Astrocyte (in vitro differentiated cells and primary cell): ENCODE results near the gene FBXO31. TPM values are rescaled to one million over a fixed set of nuclear protein-coding genes. Genes with fewer than 3 reads are reported as not detected.

ENCODE experiments used
- DNase-seq: peaks from one replicate; pipeline ENCODE4 v3.0.0-alpha.2; 2010; ENCODE audit warnings: low read depth
- FAIRE-seq: peaks from 2 replicates; lab custom pipeline; 2011; peaks lifted over from hg19 to GRCh38; lab: Jason Lieb, UNC
- H2AFZ ChIP-seq: 2 replicates; pipeline ENCODE4 v1.6.0; 2012; ENCODE audit warnings: low read depth, low read length, inconsistent platforms
- H3K27ac ChIP-seq: 2 replicates; pipeline ENCODE4 v1.5.1; 2011; ENCODE audit warnings: low read depth, low read length, inconsistent platforms
- H3K27me3 ChIP-seq: 2 replicates; pipeline ENCODE4 v1.6.0; 2011; ENCODE audit warnings: low read length, inconsistent platforms; ENCODE audit not compliant: insufficient read depth
- H3K36me3 ChIP-seq: 2 replicates; pipeline ENCODE4 v1.5.1; 2011; ENCODE audit warnings: low read length, inconsistent platforms; ENCODE audit not compliant: insufficient read depth
- H3K4me1 ChIP-seq: 2 replicates; pipeline ENCODE4 v1.5.1; 2011; ENCODE audit warnings: low read length, inconsistent platforms; ENCODE audit not compliant: insufficient read depth
- H3K4me2 ChIP-seq: 2 replicates; pipeline ENCODE4 v1.6.0; 2012; ENCODE audit warnings: low read length, inconsistent platforms
- H3K4me3 ChIP-seq: 2 replicates; pipeline ENCODE4 v1.5.1; 2011; ENCODE audit warnings: low read depth, mild to moderate bottlenecking, low read length, inconsistent platforms; ENCODE audit not compliant: insufficient read depth
- H3K79me2 ChIP-seq: 2 replicates; pipeline ENCODE4 v1.6.0; 2012; ENCODE audit warnings: mild to moderate bottlenecking, low read length, inconsistent platforms; ENCODE audit not compliant: insufficient read depth
- H3K9ac ChIP-seq: 2 replicates; pipeline ENCODE4 v1.6.0; 2012; ENCODE audit warnings: mild to moderate bottlenecking, low read length, inconsistent platforms
- H3K9me3 ChIP-seq: 2 replicates; pipeline ENCODE4 v1.5.1; 2012; ENCODE audit warnings: low read depth, mild to moderate bottlenecking, low read length, inconsistent platforms; ENCODE audit not compliant: insufficient read depth
- H4K20me1 ChIP-seq: 2 replicates; pipeline ENCODE4 v1.6.0; 2012; ENCODE audit warnings: low read length, inconsistent platforms; ENCODE audit not compliant: insufficient read depth
- H3K27ac Mint-ChIP-seq: one replicate; pipeline ENCODE4 v1.8.0; 2021; ENCODE audit warnings: mild to moderate bottlenecking, mixed read lengths; ENCODE audit not compliant: unreplicated experiment
- H3K27me3 Mint-ChIP-seq: one replicate; pipeline ENCODE4 v1.8.0; 2021; ENCODE audit warnings: low read depth, mixed read lengths; ENCODE audit not compliant: unreplicated experiment
- H3K36me3 Mint-ChIP-seq: one replicate; pipeline ENCODE4 v1.8.0; 2021; ENCODE audit warnings: low read depth, mixed read lengths; ENCODE audit not compliant: unreplicated experiment
- H3K4me1 Mint-ChIP-seq: one replicate; pipeline ENCODE4 v1.8.0; 2021; ENCODE audit warnings: low read depth, mixed read lengths; ENCODE audit not compliant: unreplicated experiment
- H3K4me3 Mint-ChIP-seq: one replicate; pipeline ENCODE4 v1.8.0; 2021; ENCODE audit warnings: mild to moderate bottlenecking, moderate library complexity, mixed read lengths; ENCODE audit not compliant: unreplicated experiment
- H3K9me3 Mint-ChIP-seq: one replicate; pipeline ENCODE4 v1.8.0; 2021; ENCODE audit warnings: mild to moderate bottlenecking, mixed read lengths; ENCODE audit not compliant: unreplicated experiment
- EZH2 ChIP-seq: IDR thresholded peaks from 2 replicates; pipeline ENCODE4 v1.6.1; 2012; ENCODE audit warnings: mild to moderate bottlenecking, low read length, inconsistent platforms; ENCODE audit not compliant: insufficient read depth
- total RNA-seq: library from RNA; stranded (reverse); gene quantifications from 2 replicates; pipeline ENCODE4 v1.2.1, GENCODE V29; 2021
- TF ChIP-seq, protein P1 (sequence below): IDR thresholded peaks from 2 replicates; pipeline ENCODE4 v1.5.1; 2011; ENCODE audit warnings: low read depth, mild to moderate bottlenecking, inconsistent platforms, low read length, moderate library complexity; ENCODE audit not compliant: insufficient read depth

Gene FBXO31
- total RNA-seq, 1 donor from 2014 or later, result 34.9 TPM

DNA sequence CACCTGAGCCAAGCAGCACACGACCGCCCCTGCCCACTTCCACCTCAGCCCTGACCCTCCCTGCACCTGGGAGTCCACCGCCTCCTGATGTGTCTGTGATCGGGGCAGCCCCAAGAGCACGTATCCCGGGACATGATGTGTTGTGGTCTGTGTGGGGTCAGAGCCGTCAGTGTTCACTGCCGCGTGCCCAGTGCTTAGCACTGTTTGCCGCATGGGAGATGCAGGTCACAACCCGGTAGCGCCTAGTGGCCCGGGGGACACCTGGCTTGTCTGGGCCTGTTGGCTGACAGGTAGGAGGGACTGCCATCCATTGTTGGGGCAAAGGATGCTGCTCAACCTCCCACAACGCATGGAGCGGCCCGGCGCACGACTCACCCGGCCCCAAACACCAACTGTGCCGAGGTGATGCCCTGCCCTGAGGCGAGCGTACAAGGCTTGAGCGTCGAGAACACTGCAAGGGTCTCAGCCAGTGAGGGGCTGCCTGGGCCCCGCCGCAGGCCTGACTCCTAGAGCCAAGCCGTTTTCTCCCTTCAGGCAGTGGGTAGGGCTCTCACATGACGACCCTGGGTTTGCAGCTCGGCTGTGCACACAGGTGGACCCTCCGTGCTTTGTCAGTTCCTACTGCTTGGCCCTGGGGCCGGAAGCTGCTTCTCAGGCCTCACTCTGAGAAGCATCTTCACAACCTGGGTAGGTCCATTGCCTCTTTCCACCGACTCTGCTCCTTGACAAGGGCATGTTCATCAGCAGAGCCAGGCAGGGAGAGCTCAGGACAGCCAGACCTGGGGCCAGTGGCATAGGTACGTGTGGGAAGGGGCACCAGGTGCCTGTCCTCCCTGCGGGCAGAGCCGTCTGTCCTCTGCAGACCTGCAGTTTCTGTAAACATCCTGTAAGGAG is 60.5 kb downstream of the FBXO31 start:
- no peak overlapping the region for H2AFZ ChIP-seq
- no peak for DNase-seq
- H3K27me3 ChIP-seq, result no peaks in the 10 kb centered on the region
- no peak for FAIRE-seq
- H3K36me3 ChIP-seq, result no peaks in the 10 kb centered on the region
- TF ChIP-seq EZH2, result no peak
- TF ChIP-seq, protein P1, sequence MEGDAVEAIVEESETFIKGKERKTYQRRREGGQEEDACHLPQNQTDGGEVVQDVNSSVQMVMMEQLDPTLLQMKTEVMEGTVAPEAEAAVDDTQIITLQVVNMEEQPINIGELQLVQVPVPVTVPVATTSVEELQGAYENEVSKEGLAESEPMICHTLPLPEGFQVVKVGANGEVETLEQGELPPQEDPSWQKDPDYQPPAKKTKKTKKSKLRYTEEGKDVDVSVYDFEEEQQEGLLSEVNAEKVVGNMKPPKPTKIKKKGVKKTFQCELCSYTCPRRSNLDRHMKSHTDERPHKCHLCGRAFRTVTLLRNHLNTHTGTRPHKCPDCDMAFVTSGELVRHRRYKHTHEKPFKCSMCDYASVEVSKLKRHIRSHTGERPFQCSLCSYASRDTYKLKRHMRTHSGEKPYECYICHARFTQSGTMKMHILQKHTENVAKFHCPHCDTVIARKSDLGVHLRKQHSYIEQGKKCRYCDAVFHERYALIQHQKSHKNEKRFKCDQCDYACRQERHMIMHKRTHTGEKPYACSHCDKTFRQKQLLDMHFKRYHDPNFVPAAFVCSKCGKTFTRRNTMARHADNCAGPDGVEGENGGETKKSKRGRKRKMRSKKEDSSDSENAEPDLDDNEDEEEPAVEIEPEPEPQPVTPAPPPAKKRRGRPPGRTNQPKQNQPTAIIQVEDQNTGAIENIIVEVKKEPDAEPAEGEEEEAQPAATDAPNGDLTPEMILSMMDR, result no peak
- no peaks in the 10 kb centered on the region for H3K27me3 Mint-ChIP-seq
- H3K9me3 ChIP-seq, result no peaks in the 10 kb centered on the region
- peaks cover 12% of the 10 kb centered on the region for H3K4me1 ChIP-seq
- H3K9me3 Mint-ChIP-seq, result no peaks in the 10 kb centered on the region
- H3K27ac Mint-ChIP-seq, result no peak overlapping the region
- no peak overlapping the region for H3K4me3 Mint-ChIP-seq
- H4K20me1 ChIP-seq, result peaks cover 38% of the 10 kb centered on the region
- H3K4me1 Mint-ChIP-seq, result peaks cover 14% of the 10 kb centered on the region
- H3K4me3 ChIP-seq, result no peak overlapping the region
- peaks cover 13% of the 10 kb centered on the region for H3K79me2 ChIP-seq
- H3K9ac ChIP-seq, result no peak overlapping the region
- no peak overlapping the region for H3K4me2 ChIP-seq
- H3K27ac ChIP-seq, result no peak overlapping the region
- H3K36me3 Mint-ChIP-seq, result peaks cover 8% of the 10 kb centered on the region

DNA sequence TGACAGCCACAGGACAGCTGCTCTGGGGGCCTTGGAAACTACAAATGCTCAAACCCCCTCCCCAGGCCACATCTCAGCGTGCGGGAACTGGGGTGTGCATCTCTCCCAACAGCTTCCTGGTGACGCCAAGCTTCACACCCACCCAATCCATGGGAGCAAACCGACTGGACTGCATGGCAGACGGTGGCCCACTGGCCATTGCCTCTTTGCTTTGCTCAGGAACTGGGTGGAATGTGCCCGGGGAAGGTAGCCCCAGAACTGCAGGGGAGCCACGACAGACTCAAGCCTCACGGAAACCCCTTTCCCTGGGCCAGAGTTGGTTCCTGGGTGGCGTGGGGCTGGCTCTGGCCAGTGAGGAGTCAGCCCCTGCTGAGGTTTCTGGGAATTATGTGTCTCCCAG is 61.2 kb downstream of the FBXO31 start:
- no peaks in the 10 kb centered on the region for H3K27me3 Mint-ChIP-seq
- peaks cover 5% of the 10 kb centered on the region for H3K36me3 Mint-ChIP-seq
- Histone ChIP-seq H3K27me3 (no peaks in the 10 kb centered on the region), H4K20me1 (peaks cover 31% of the 10 kb centered on the region), H3K9ac (no peak overlapping the region), H3K4me1 (peaks cover 13% of the 10 kb centered on the region), H2AFZ (no peak overlapping the region), H3K36me3 (no peaks in the 10 kb centered on the region), H3K9me3 (no peaks in the 10 kb centered on the region), H3K4me3 (no peak overlapping the region), H3K27ac (no peak overlapping the region), H3K4me2 (no peak overlapping the region), H3K79me2 (peaks cover 20% of the 10 kb centered on the region)
- no peak overlapping the region for H3K4me3 Mint-ChIP-seq
- no peaks in the 10 kb centered on the region for H3K9me3 Mint-ChIP-seq
- DNase-seq, result no peak
- H3K27ac Mint-ChIP-seq, result no peak overlapping the region
- peaks cover 14% of the 10 kb centered on the region for H3K4me1 Mint-ChIP-seq
- TF ChIP-seq, protein P1, result no peak
- no peak for TF ChIP-seq EZH2
- FAIRE-seq, result no peak
